Mesendoderm (in vitro differentiated cells): ENCODE measurements around the gene MUC6.

Source experiments
- DNase-seq: peaks from one replicate; pipeline ENCODE4 v3.0.0; 2013
- H2AK5ac ChIP-seq: 2 replicates; pipeline ENCODE4 v1.6.1; 2013; ENCODE audit warnings: low read length, inconsistent platforms
- H2BK120ac ChIP-seq: 2 replicates; pipeline ENCODE4 v1.6.1; 2013; ENCODE audit warnings: low read depth, mild to moderate bottlenecking, low read length, moderate library complexity, mixed read lengths
- H2BK15ac ChIP-seq: replicated peaks from 2 replicates; pipeline ENCODE4 v1.6.1; 2013; ENCODE audit warnings: low read depth, mild to moderate bottlenecking, moderate library complexity
- H2BK5ac ChIP-seq: 2 replicates; pipeline ENCODE4 v1.6.1; 2013; ENCODE audit warnings: low read length, inconsistent platforms
- H3K18ac ChIP-seq: 2 replicates; pipeline ENCODE4 v1.6.1; 2013; ENCODE audit warnings: mild to moderate bottlenecking, low read length, mixed read lengths
- H3K23ac ChIP-seq: one replicate; pipeline ENCODE4 v1.6.1; 2013; ENCODE audit warnings: low read length
- H3K27ac ChIP-seq: 2 replicates; pipeline ENCODE4 v1.5.1; 2013; ENCODE audit warnings: low read depth, mild to moderate bottlenecking, inconsistent platforms, low read length, moderate library complexity
- H3K27me3 ChIP-seq: 2 replicates; pipeline ENCODE4 v1.6.1; 2013; ENCODE audit warnings: low read length, control low read depth, mild to moderate bottlenecking, inconsistent platforms; ENCODE audit not compliant: insufficient read depth, poor library complexity
- H3K36me3 ChIP-seq: 2 replicates; pipeline ENCODE4 v1.6.1; 2013; ENCODE audit warnings: low read length, inconsistent platforms; ENCODE audit not compliant: control insufficient read depth, insufficient read depth
- H3K4ac ChIP-seq: one replicate; pipeline ENCODE4 v1.6.1; 2013; ENCODE audit warnings: low read depth, mild to moderate bottlenecking, low read length, moderate library complexity
- H3K4me1 ChIP-seq: 2 replicates; pipeline ENCODE4 v1.6.1; 2013; ENCODE audit warnings: low read depth, low read length, inconsistent platforms; ENCODE audit not compliant: control insufficient read depth
- H3K4me2 ChIP-seq: 2 replicates; pipeline ENCODE4 v1.6.1; 2013; ENCODE audit warnings: low read length
- H3K4me3 ChIP-seq: 2 replicates; pipeline ENCODE4 v1.5.1; 2013; ENCODE audit warnings: mild to moderate bottlenecking, low read length
- H3K56ac ChIP-seq: one replicate; pipeline ENCODE4 v1.6.1; 2013; ENCODE audit warnings: low read length
- H3K79me1 ChIP-seq: 2 replicates; pipeline ENCODE4 v1.6.1; 2013; ENCODE audit warnings: low read length, inconsistent platforms
- H3K79me2 ChIP-seq: 2 replicates; pipeline ENCODE4 v1.6.1; 2013; ENCODE audit warnings: mild to moderate bottlenecking, low read length; ENCODE audit not compliant: control insufficient read depth, insufficient read depth
- H3K9ac ChIP-seq: 2 replicates; pipeline ENCODE4 v1.6.1; 2013; ENCODE audit warnings: low read length, inconsistent platforms
- H4K5ac ChIP-seq: one replicate; pipeline ENCODE4 v1.6.1; 2013; ENCODE audit warnings: low read length
- H4K8ac ChIP-seq: one replicate; pipeline ENCODE4 v1.6.1; 2013; ENCODE audit warnings: low read depth, mild to moderate bottlenecking, control low read depth, low read length, moderate library complexity
- WGBS: extraction: QIAGEN DNeasy Blood & Tissue Kit; methylation state at CpG from one replicate; pipeline ENCODE4 v1.1.7; 2013; ENCODE audit warnings: low lambda C conversion rate, missing lambda C conversion rate; ENCODE audit not compliant: insufficient coverage; ENCODE audit errors: extremely low coverage; 5-methylcytosine and 5-hydroxymethylcytosine counted together

Gene MUC6

DNA sequence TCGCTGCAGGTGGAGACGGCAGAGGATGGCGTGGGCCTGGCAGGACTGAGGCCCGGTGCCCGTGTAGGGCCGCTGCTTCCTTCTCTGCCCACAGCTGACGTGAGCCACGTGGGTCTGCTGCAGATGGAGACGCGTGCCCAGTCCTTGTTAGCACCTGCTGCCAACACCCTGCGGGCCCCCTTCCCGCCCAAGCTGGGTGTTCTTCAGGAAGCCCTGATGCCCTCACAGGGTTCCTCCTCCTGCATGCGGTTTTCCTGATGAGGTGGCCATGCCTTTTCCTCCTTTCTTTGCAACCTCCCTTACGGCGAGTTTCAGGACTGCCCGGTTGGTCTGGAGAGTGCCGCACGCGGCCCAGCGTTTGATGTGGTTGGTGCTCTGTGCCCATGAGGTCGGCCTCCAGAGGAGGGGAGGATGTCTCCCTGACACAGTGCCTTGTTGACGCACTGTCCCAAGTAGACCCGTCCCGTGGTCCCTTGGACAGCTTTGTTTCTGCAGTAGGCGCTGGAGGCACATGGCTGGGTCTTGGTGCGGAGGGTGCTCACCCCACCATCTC, 66.1 kb downstream of the MUC6 start:
- H4K8ac ChIP-seq, result no peak overlapping the region
- no peak overlapping the region for H3K23ac ChIP-seq
- H2BK120ac ChIP-seq, result no peak overlapping the region
- no peaks in the 10 kb centered on the region for H3K27me3 ChIP-seq
- peaks cover 1% of the 10 kb centered on the region for H3K79me2 ChIP-seq
- H2BK15ac ChIP-seq, result no peak overlapping the region
- H4K5ac ChIP-seq, result no peak overlapping the region
- no CpG with 5 or more reads among the region's 26 CpGs for WGBS
- H2AK5ac ChIP-seq, result no peak overlapping the region
- peaks cover 3% of the 10 kb centered on the region for H3K79me1 ChIP-seq
- no peak overlapping the region for H3K27ac ChIP-seq
- H3K4me2 ChIP-seq, result no peak overlapping the region
- no peak overlapping the region for H2BK5ac ChIP-seq
- no peak overlapping the region for H3K4ac ChIP-seq
- H3K9ac ChIP-seq, result no peak overlapping the region
- H3K36me3 ChIP-seq, result peaks cover 2% of the 10 kb centered on the region
- no peaks in the 10 kb centered on the region for H3K4me1 ChIP-seq
- H3K18ac ChIP-seq, result no peak overlapping the region
- H3K4me3 ChIP-seq, result no peak overlapping the region
- no peak for DNase-seq
- H3K56ac ChIP-seq, result no peak overlapping the region

DNA sequence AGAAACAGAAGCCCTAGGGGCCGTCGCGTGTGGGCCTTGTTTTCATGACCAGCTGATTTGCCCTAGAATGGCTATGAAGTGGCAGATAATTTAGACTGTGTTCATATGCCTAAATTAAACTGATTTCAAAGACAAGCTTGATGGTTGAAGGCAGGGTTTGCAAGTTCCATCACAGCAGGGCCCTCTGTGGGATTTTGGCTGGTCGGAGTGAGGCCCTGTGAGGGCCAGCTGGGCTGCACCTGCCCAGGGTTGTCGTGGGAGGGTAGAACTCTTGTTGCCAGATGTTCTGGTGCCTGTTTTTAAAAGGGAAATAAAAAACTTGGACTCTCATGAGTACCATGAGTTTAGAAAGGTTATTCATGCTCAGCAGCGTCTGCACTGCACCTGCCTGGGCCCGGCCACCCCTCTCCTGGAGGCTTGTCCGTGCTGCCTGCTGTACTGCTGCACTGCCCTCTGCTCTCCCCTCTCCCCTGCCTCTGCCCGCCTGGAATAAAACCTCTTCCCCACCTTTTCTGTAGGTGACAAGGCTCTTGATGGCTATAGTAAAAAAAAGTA, 66.8 kb downstream of the MUC6 start:
- Histone ChIP-seq H2BK5ac (no peak overlapping the region), H4K5ac (no peak overlapping the region), H3K79me1 (peaks cover 5% of the 10 kb centered on the region), H3K79me2 (peaks cover 1% of the 10 kb centered on the region), H2BK15ac (no peak overlapping the region), H3K4me3 (no peak overlapping the region), H2AK5ac (no peak overlapping the region), H2BK120ac (no peak overlapping the region), H3K23ac (no peak overlapping the region), H3K4ac (no peak overlapping the region), H3K27ac (no peak overlapping the region), H3K36me3 (peaks cover 2% of the 10 kb centered on the region), H3K27me3 (no peaks in the 10 kb centered on the region), H3K4me1 (no peaks in the 10 kb centered on the region), H3K18ac (no peak overlapping the region), H3K56ac (no peak overlapping the region), H3K4me2 (no peak overlapping the region), H3K9ac (no peak overlapping the region), H4K8ac (no peak overlapping the region)
- no CpG with 5 or more reads among the region's 9 CpGs for WGBS
- no peak for DNase-seq

DNA sequence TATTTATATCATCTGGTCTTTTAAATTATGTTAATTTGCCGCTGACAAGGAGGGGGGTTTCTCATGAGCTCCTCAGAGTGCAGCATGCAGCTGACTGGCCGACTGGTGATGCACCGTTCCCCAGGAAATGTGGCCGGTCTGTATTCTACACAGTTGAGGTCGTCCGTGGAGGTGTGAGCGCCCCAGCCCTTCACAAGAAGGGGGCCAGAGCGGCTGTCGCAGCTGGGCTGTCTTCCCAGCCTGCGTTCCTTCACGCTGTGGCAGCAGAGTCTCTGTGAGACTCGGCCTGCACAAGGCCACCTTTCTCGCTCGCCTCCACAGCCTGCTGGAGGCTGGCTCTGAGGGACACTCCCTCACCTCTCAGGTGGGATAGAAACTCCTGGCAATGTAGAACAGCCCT, 67.7 kb downstream of the MUC6 start:
- H3K79me1 ChIP-seq, result peaks cover 5% of the 10 kb centered on the region
- H3K9ac ChIP-seq, result no peak overlapping the region
- H2BK15ac ChIP-seq, result no peak overlapping the region
- no peak overlapping the region for H4K8ac ChIP-seq
- H3K4ac ChIP-seq, result no peak overlapping the region
- H3K4me3 ChIP-seq, result no peak overlapping the region
- no peak overlapping the region for H2BK120ac ChIP-seq
- H3K23ac ChIP-seq, result no peak overlapping the region
- no peak overlapping the region for H3K4me2 ChIP-seq
- H3K79me2 ChIP-seq, result peaks cover 1% of the 10 kb centered on the region
- no peaks in the 10 kb centered on the region for H3K4me1 ChIP-seq
- H2BK5ac ChIP-seq, result no peak overlapping the region
- no peak for DNase-seq
- WGBS, result no CpG with 5 or more reads among the region's 14 CpGs
- H3K27ac ChIP-seq, result no peak overlapping the region
- no peak overlapping the region for H3K56ac ChIP-seq
- no peaks in the 10 kb centered on the region for H3K27me3 ChIP-seq
- H4K5ac ChIP-seq, result no peak overlapping the region
- no peak overlapping the region for H2AK5ac ChIP-seq
- H3K18ac ChIP-seq, result no peak overlapping the region
- peaks cover 2% of the 10 kb centered on the region for H3K36me3 ChIP-seq

DNA sequence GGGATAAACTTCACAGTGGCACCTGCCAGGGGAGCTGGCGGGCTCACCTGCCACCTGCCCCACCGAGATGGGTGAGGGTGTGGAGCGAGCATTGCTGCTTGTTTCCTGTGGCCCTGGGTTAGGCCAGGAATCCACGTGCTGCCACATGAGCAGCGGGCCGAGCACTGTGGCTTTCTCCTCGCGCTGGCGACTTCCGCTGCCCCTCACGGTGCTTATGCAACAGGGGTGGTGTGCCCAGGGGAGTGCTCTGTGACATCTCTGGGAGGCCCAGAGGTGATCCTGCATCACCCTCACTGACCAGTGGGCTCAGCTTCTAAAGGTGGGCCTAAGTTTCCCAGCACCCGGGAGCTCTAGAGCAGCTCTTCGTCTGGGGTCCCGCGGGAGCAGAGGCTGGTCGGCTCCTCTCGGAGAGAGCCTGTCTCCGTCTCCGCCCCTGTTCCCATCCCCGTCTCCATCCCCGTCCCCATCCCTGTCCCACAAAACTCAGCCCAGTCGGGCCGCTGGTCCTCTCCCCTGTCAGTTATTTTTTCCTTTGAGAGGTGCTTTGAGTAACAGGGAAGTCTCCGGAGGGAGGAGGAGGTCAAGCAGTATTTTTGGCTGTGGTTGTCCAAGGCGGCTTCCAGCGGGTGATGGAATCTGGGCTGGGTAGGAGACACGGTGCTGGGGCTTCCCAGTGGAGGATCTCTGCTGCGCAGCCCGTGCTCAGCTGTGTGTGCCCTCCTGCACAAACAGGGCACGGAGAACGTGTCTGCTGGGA, 68.3 kb downstream of the MUC6 start:
- Histone ChIP-seq H3K79me2 (peaks cover 1% of the 10 kb centered on the region), H3K79me1 (peaks cover 5% of the 10 kb centered on the region), H2BK120ac (no peak overlapping the region), H3K27ac (no peak overlapping the region), H3K56ac (no peak overlapping the region), H3K23ac (no peak overlapping the region), H3K4me3 (no peak overlapping the region), H4K5ac (no peak overlapping the region), H3K18ac (no peak overlapping the region), H3K9ac (no peak overlapping the region), H3K36me3 (peaks cover 5% of the 10 kb centered on the region), H2BK5ac (no peak overlapping the region), H3K27me3 (no peaks in the 10 kb centered on the region), H3K4me1 (no peaks in the 10 kb centered on the region), H2AK5ac (no peak overlapping the region), H2BK15ac (no peak overlapping the region), H3K4me2 (no peak overlapping the region), H3K4ac (no peak overlapping the region), H4K8ac (no peak overlapping the region)
- no peak for DNase-seq
- no CpG with 5 or more reads among the region's 31 CpGs for WGBS

DNA sequence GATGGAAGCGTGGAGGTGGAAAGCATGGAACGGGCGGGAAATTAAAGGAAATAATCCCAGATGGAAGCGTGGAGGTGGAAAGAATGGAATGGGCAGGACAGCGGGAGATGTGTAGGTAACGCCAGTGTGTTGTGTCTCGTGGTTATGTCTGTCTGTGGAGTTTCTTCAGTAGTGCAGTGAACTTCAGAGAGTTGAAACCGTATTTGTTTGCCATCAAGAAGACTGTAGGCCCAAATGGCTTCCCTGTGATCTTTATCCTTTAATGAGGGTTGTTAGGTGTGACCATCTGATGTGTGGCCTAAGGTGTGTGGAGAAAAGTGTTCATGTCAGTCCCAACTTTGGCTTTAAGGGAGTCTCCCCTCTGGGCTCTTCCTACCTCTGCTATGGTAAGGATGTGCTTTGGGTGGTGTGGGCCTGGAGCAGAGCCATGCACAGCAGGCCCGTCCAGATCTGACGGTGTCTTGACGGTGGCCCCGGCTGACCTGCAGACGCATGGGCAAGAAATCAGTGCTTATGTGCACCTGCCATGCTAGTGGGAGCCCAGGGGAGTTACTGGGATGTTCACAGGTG, 71.2 kb downstream of the MUC6 start:
- Histone ChIP-seq H2AK5ac (no peak overlapping the region), H3K27ac (no peak overlapping the region), H3K56ac (no peak overlapping the region), H3K4me1 (no peaks in the 10 kb centered on the region), H3K18ac (no peak overlapping the region), H3K79me1 (peaks cover 5% of the 10 kb centered on the region), H2BK120ac (no peak overlapping the region), H3K23ac (no peak overlapping the region), H3K9ac (no peak overlapping the region), H4K5ac (no peak overlapping the region), H2BK5ac (no peak overlapping the region), H3K4me2 (no peak overlapping the region), H2BK15ac (no peak overlapping the region), H3K27me3 (no peaks in the 10 kb centered on the region), H3K4ac (no peak overlapping the region), H3K79me2 (peaks cover 1% of the 10 kb centered on the region), H4K8ac (no peak overlapping the region), H3K36me3 (peaks cover 5% of the 10 kb centered on the region), H3K4me3 (no peak overlapping the region)
- no CpG with 5 or more reads among the region's 13 CpGs for WGBS
- DNase-seq, result no peak
